B cell (primary cell): ENCODE results near the gene CD86. TPM values are rescaled to one million over a fixed set of nuclear protein-coding genes. Genes with fewer than 3 reads are reported as not detected.

Experiments
- ATAC-seq: fragments of 200-7000 bp; cut with Tn5 transposase; one replicate; pipeline ENCODE4 v1.10.0; 2021; ENCODE audit warnings: low read depth, mild to moderate bottlenecking, moderate number of reproducible peaks, moderate library complexity
- CTCF ChIA-PET: fragments of 350-600 bp; sonication (Branson Sonifier 250); formaldehyde crosslinking; loops from one replicate; lab custom pipeline; 2021; ENCODE audit warnings: antibody characterized with exemption, inconsistent platforms; lab: Charles Lee
- POLR2A ChIA-PET: fragments of 350-600 bp; sonication (Branson Sonifier 250); formaldehyde crosslinking; loops from one replicate; lab custom pipeline; 2021; ENCODE audit warnings: antibody characterized with exemption; lab: Charles Lee
- DNase-seq: peaks from one replicate; pipeline ENCODE4 v3.0.0; 2013
- H2AFZ ChIP-seq: 2 replicates; pipeline ENCODE4 v1.6.1; 2012; ENCODE audit warnings: mild to moderate bottlenecking, low read depth, low read length; ENCODE audit not compliant: insufficient read depth, poor library complexity, severe bottlenecking
- H3K27ac ChIP-seq, 2 donors: 1 replicate in 1 of 2; 2 replicates in 1 of 2; pipeline ENCODE4 v1.5.1; 2012 to 2013; ENCODE audit warnings: low read length in 2 of 2, mild to moderate bottlenecking in 2 of 2, moderate library complexity in 1 of 2
- H3K27me3 ChIP-seq, 4 experiments: fragments of 200-600 bp in 1 of 4; sonication (generic) in 1 of 4; replicated peaks in 1 of 4; 1 replicate in 2 of 4; 2 replicates in 2 of 4; pipeline versions ENCODE4 v1.6.1 to v1.7.0; 2013 to 2016; ENCODE audit warnings: low read length in 3 of 4, mild to moderate bottlenecking in 2 of 4, mixed read lengths in 1 of 4, moderate library complexity in 1 of 4; ENCODE audit not compliant: insufficient read depth in 4 of 4, control insufficient read depth in 3 of 4; ENCODE audit errors: control extremely low read depth in 1 of 4
- H3K36me3 ChIP-seq, 2 experiments: replicated peaks in 1 of 2; 1 replicate in 1 of 2; 2 replicates in 1 of 2; pipeline versions ENCODE4 v1.6.1 to v1.7.1; 2013; ENCODE audit warnings: low read length in 1 of 2; ENCODE audit not compliant: insufficient read depth in 2 of 2, control insufficient read depth in 1 of 2; ENCODE audit errors: control extremely low read depth in 1 of 2, extremely low read depth in 1 of 2
- H3K4me1 ChIP-seq, 2 donors: fragments of 200-600 bp in 1 of 2; sonication (generic) in 1 of 2; 1 replicate in 1 of 2; 2 replicates in 1 of 2; pipeline versions ENCODE4 v1.5.1 to v1.6.1; 2013 to 2017; ENCODE audit warnings: low read length in 2 of 2; ENCODE audit not compliant: control insufficient read depth in 2 of 2, insufficient read depth in 2 of 2
- H3K4me2 ChIP-seq: replicated peaks from 2 replicates; pipeline ENCODE3; 2012; ENCODE audit warnings: mild to moderate bottlenecking, low read depth, low read length; ENCODE audit not compliant: poor library complexity, severe bottlenecking
- H3K4me3 ChIP-seq, 5 experiments: fragments of 200-600 bp in 1 of 5; sonication (generic) in 1 of 5; 1 replicate in 3 of 5; 2 replicates in 2 of 5; pipeline versions ENCODE4 v1.5.1 to v1.7.0; 2011 to 2016; ENCODE audit warnings: low read length in 4 of 5, mild to moderate bottlenecking in 4 of 5, low read depth in 2 of 5, control low read depth in 1 of 5, moderate library complexity in 1 of 5; ENCODE audit not compliant: insufficient read depth in 1 of 5; ENCODE audit errors: control extremely low read depth in 1 of 5, extremely low read depth in 1 of 5
- H3K79me2 ChIP-seq: fragments of 200-600 bp; sonication (generic); one replicate; pipeline ENCODE4 v1.6.0; 2016; ENCODE audit warnings: low read length; ENCODE audit not compliant: control insufficient read depth, insufficient read depth
- H3K9ac ChIP-seq: fragments of 200-600 bp; sonication (generic); 2 replicates; pipeline ENCODE4 v1.6.1; 2017; ENCODE audit warnings: mild to moderate bottlenecking, low read length, moderate library complexity
- H3K9me3 ChIP-seq, 3 donors: one replicate each; pipeline versions ENCODE4 v1.6.1 to v1.7.1; 2013; ENCODE audit warnings: low read length in 2 of 3; ENCODE audit not compliant: control insufficient read depth in 2 of 3, insufficient read depth in 1 of 3; ENCODE audit errors: control extremely low read depth in 1 of 3
- H4K20me1 ChIP-seq: 2 replicates; pipeline ENCODE4 v1.6.0; 2012; ENCODE audit warnings: mild to moderate bottlenecking, low read length; ENCODE audit not compliant: insufficient read depth, control insufficient read depth, poor library complexity, severe bottlenecking
- H3K27ac Mint-ChIP-seq: one replicate; pipeline ENCODE4 v1.8.0; 2021; ENCODE audit warnings: mixed read lengths
- H3K27me3 Mint-ChIP-seq: one replicate; pipeline ENCODE4 v1.8.0; 2021; ENCODE audit warnings: mixed read lengths
- H3K4me1 Mint-ChIP-seq: one replicate; pipeline ENCODE4 v1.8.0; 2021; ENCODE audit warnings: mixed read lengths
- H3K4me3 Mint-ChIP-seq: one replicate; pipeline ENCODE4 v1.8.0; 2021; ENCODE audit warnings: mixed read lengths
- H3K9me3 Mint-ChIP-seq: one replicate; pipeline ENCODE4 v1.8.0; 2022; ENCODE audit warnings: mixed read lengths; ENCODE audit not compliant: insufficient read depth
- EZH2 ChIP-seq: IDR thresholded peaks from 2 replicates; pipeline ENCODE4 v1.6.1; 2012; ENCODE audit warnings: borderline replicate concordance, low read depth, mild to moderate bottlenecking, moderate library complexity, low read length; ENCODE audit not compliant: insufficient read depth, poor library complexity, severe bottlenecking
- whole genome bisulfite sequencing: methylation state at CpG from one replicate; pipeline ENCODE4 v1.1.5; 2013; ENCODE audit warnings: missing lambda C conversion rate; ENCODE audit not compliant: insufficient coverage; 5-methylcytosine and 5-hydroxymethylcytosine counted together
- intact Hi-C: fragments of 100-400 bp; cut with micrococcal nuclease; formaldehyde crosslinking; loops from one replicate; pipeline ENCODE4 v1.10.0; 2022
- polyA plus RNA-seq: library from polyadenylated mRNA; depleted of rRNA; stranded (reverse); fragments of >200 nt; gene quantifications from 2 replicates; pipeline ENCODE4 v1.2.3, GENCODE V29; 2012
- total RNA-seq, 2 donors: library from RNA; stranded (reverse); fragments of 120-200 nt in 1 of 2; gene quantifications; 1 replicate in 1 of 2; 2 replicates in 1 of 2; pipeline versions ENCODE4 v1.2.3 to v1.2.4, GENCODE V29; 2013 to 2022
- TF ChIP-seq, protein P1 (sequence below): fragments of 200-600 bp; IDR thresholded peaks from one replicate; pipeline ENCODE4 v1.8.0; 2022; ENCODE audit warnings: antibody characterized with exemption, mild to moderate bottlenecking

Gene CD86
- total and polyA plus RNA-seq, 2 donors (not counting 1 experiment from before 2014, with no cell fraction given) = 31.5 to 38.2 TPM

DNA sequence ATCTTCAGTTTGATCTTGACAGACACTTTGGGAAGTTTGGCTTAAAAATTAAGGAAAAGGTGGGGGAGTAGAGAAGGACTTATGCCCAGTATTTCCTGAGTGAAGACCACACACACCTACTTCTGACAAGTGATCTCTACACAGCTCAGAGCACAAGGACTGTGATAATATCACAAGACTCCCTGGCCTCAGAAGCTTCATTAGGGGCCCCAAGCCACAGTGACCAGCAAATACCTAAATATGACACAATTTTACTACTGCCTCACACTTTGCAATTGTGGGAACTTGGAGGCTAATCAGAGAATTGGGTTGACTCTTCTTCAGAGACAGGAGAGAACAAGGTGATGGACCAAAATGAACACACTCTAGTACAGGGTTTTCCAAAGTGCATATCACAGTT, 35.7 kb upstream of the CD86 start:
- no peak overlapping the region for H3K27ac ChIP-seq
- no peaks in the 10 kb centered on the region for H3K27me3 ChIP-seq
- peaks cover 0 to 4% (median 1%) of the 10 kb centered on the region in 3 donors for H3K9me3 ChIP-seq
- DNase-seq (no peak), ATAC-seq (no peak)
- no peak overlapping the region for H3K9ac ChIP-seq
- Mint-ChIP-seq H3K9me3 (peaks cover 2% of the 10 kb centered on the region), H3K4me3 (no peak overlapping the region), H3K4me1 (peaks cover 39% of the 10 kb centered on the region), H3K27ac (no peak overlapping the region), H3K27me3 (no peaks in the 10 kb centered on the region)
- TF ChIP-seq, protein P1, sequence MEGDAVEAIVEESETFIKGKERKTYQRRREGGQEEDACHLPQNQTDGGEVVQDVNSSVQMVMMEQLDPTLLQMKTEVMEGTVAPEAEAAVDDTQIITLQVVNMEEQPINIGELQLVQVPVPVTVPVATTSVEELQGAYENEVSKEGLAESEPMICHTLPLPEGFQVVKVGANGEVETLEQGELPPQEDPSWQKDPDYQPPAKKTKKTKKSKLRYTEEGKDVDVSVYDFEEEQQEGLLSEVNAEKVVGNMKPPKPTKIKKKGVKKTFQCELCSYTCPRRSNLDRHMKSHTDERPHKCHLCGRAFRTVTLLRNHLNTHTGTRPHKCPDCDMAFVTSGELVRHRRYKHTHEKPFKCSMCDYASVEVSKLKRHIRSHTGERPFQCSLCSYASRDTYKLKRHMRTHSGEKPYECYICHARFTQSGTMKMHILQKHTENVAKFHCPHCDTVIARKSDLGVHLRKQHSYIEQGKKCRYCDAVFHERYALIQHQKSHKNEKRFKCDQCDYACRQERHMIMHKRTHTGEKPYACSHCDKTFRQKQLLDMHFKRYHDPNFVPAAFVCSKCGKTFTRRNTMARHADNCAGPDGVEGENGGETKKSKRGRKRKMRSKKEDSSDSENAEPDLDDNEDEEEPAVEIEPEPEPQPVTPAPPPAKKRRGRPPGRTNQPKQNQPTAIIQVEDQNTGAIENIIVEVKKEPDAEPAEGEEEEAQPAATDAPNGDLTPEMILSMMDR = no peak
- no peak for TF ChIP-seq EZH2
- no peaks in the 10 kb centered on the region for H3K36me3 ChIP-seq
- POLR2A ChIA-PET = no interaction called here
- H3K4me1 ChIP-seq = peaks cover 20 to 26% of the 10 kb centered on the region in 2 donors
- H3K4me3 ChIP-seq = no peak overlapping the region
- H3K4me2 ChIP-seq = no peak overlapping the region
- intact Hi-C loops = no loop called here
- H3K79me2 ChIP-seq = peaks cover 4% of the 10 kb centered on the region
- no peaks in the 10 kb centered on the region for H4K20me1 ChIP-seq
- no peak overlapping the region for H2AFZ ChIP-seq
- CTCF ChIA-PET = interaction anchor here (0.9 to 1.5 kb wide), 3 partner anchors 9 to 24 kb away, joined by 4 to 5 read pairs (median 4); no protein-coding TSS in a partner anchor

DNA sequence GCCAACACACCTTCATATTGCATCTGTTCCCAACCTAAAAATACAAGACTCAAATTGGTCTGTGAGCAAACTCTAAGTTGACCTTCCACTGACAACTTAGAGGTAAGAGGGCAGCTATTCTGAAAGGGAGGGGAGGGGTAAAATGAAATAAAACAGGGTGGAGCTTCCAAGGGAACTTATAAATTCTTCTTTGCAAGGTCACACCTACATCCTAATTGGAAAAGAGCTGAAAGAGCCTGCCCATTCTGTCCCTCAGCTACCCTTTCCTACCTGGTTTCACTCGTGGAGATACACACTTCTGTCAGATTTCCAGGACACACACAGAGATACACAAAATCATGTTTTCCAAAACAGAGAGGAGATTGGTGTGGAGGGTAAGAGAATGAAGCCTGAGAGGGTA, 34.1 kb upstream of the CD86 start:
- peaks cover 39% of the 10 kb centered on the region for H3K4me1 Mint-ChIP-seq
- H3K27ac ChIP-seq = no peak overlapping the region
- peaks cover 26 to 32% of the 10 kb centered on the region in 2 donors for H3K4me1 ChIP-seq
- H3K9ac ChIP-seq = peak overlapping the region; percentile 62
- H3K4me2 ChIP-seq = peak overlapping the region; percentile 80
- H3K4me3 Mint-ChIP-seq = peak overlapping the region; percentile 85
- ChIA-PET CTCF (interaction anchor here (1.1 to 1.6 kb wide), 4 partner anchors 8 to 55 kb away, joined by 3 to 4 read pairs (median 4); no protein-coding TSS in a partner anchor), POLR2A (no interaction called here)
- DNase-seq = no peak
- no CpG with 5 or more reads among the region's 1 CpG for WGBS
- no peaks in the 10 kb centered on the region for H3K36me3 ChIP-seq
- H3K27me3 ChIP-seq = no peaks in the 10 kb centered on the region
- no peak overlapping the region for H2AFZ ChIP-seq
- H3K27ac Mint-ChIP-seq = peak overlapping the region; percentile 5
- TF ChIP-seq EZH2 = no peak
- H3K9me3 Mint-ChIP-seq = peaks cover under 1% of the 10 kb centered on the region
- peaks cover 0 to 4% (median 1%) of the 10 kb centered on the region in 3 donors for H3K9me3 ChIP-seq
- intact Hi-C loops = loop anchor here (2.0 kb wide), 1 partner anchor 16 kb away; no protein-coding TSS in a partner anchor
- peaks cover 4% of the 10 kb centered on the region for H3K79me2 ChIP-seq
- no peaks in the 10 kb centered on the region for H4K20me1 ChIP-seq
- no peaks in the 10 kb centered on the region for H3K27me3 Mint-ChIP-seq
- ATAC-seq = no peak
- no peak overlapping the region for H3K4me3 ChIP-seq
